Smooth muscle cell (in vitro differentiated cells): ENCODE measurements around the gene C12orf60. TPM values are rescaled to one million over a fixed set of nuclear protein-coding genes. Genes with fewer than 3 reads are reported as not detected.
A peak's percentile ranks its signal among the peaks of the same experiment; 100 is the strongest.

Experiments used
- DNase-seq: peaks from one replicate; lab custom pipeline; 2025; ENCODE audit not compliant: unreplicated experiment; lab: John Stamatoyannopoulos, UW
- H2AFZ ChIP-seq: fragments of 200-600 bp; sonication (generic); 2 replicates; pipeline ENCODE4 v1.6.0; 2016; ENCODE audit warnings: antibody characterized with exemption, low read depth, mild to moderate bottlenecking
- H3F3A ChIP-seq: fragments of 200-600 bp; sonication (generic); 2 replicates; pipeline ENCODE4 v1.6.0; 2017; ENCODE audit warnings: antibody characterized with exemption, low read depth
- H3K27ac ChIP-seq: fragments of 200-600 bp; sonication (generic); 2 replicates; pipeline ENCODE4 v1.5.1; 2016; ENCODE audit warnings: low read depth, mild to moderate bottlenecking
- H3K27me3 ChIP-seq: fragments of 200-600 bp; sonication (generic); 2 replicates; pipeline ENCODE4 v1.6.1; 2016; ENCODE audit warnings: low read depth, mild to moderate bottlenecking
- H3K36me3 ChIP-seq: fragments of 200-600 bp; sonication (generic); 2 replicates; pipeline ENCODE4 v1.5.1; 2016; ENCODE audit warnings: low read depth
- H3K4me1 ChIP-seq: fragments of 200-600 bp; sonication (generic); 2 replicates; pipeline ENCODE4 v1.5.1; 2016; ENCODE audit warnings: low read depth
- H3K4me2 ChIP-seq: fragments of 200-600 bp; sonication (generic); 2 replicates; pipeline ENCODE4 v1.6.0; 2016; ENCODE audit warnings: mild to moderate bottlenecking
- H3K4me3 ChIP-seq: fragments of 200-600 bp; sonication (generic); 2 replicates; pipeline ENCODE4 v1.5.1; 2016; ENCODE audit warnings: mild to moderate bottlenecking
- H3K79me2 ChIP-seq: fragments of 200-600 bp; sonication (generic); 2 replicates; pipeline ENCODE4 v1.6.0; 2016; ENCODE audit warnings: low read depth, mild to moderate bottlenecking
- H3K9ac ChIP-seq: fragments of 200-600 bp; sonication (generic); 2 replicates; pipeline ENCODE4 v1.6.0; 2016; ENCODE audit warnings: low read depth
- H3K9me3 ChIP-seq: fragments of 200-600 bp; sonication (generic); replicated peaks from 2 replicates; pipeline ENCODE4 v1.5.1; 2016; ENCODE audit warnings: low read depth
- H4K20me1 ChIP-seq: fragments of 200-600 bp; sonication (generic); 2 replicates; pipeline ENCODE4 v1.6.0; 2016; ENCODE audit warnings: low read depth
- WGBS: methylation state at CpG from one replicate; pipeline ENCODE4 v1.1.7; 2016; ENCODE audit warnings: low lambda C conversion rate; 5-methylcytosine and 5-hydroxymethylcytosine counted together
- polyA plus RNA-seq: library from polyadenylated mRNA; unstranded; fragments of >200 nt; fragmentation: Nextera tagmentation; extraction: Ambion mirVana; gene quantifications from 2 replicates; pipeline ENCODE4 v1.2.1, GENCODE V29; 2016
- total RNA-seq: library from RNA; depleted of rRNA; stranded (reverse); fragments of >200 nt; gene quantifications from 2 replicates; pipeline ENCODE4 v1.2.3, GENCODE V29; 2014
- TF ChIP-seq, protein P1 (sequence below): fragments of 200-600 bp; sonication (generic); IDR thresholded peaks from 2 replicates; pipeline ENCODE4 v1.5.1; 2017; ENCODE audit warnings: borderline replicate concordance, mild to moderate bottlenecking, antibody characterized with exemption; ENCODE audit not compliant: insufficient read depth, poor library complexity, severe bottlenecking

C12orf60 gene
- total and polyA plus RNA-seq, 2 experiments from 2014 or later = 0.63 to 1.3 TPM

DNA sequence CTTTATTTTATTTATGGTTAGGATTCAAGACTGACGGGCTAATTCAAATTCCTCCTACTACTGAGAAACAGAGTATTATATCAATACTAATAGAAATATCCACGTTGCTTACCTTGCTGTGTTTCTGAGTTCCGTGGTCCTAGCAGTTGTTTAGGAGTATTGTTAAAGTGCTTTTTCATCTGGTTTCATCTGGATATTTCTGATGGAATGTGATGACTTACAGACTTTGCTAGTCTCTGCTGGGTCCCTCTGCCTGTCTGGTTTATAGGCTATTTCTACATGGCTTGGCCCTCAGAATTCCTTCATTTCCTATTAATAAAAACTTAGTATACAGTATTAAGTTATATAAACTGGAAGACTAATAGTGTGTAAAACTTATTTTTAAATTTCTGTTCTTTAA is 10.5 kb downstream of the C12orf60 start, which contains the start of gene SMCO3:
TSS of gene SMCO3 (minus strand) at position 169 of the 400 bp plus-strand sequence. CDS start 7,502 bp downstream, outside the sequence.
- H3K79me2 ChIP-seq = peaks cover 2% of the 10 kb centered on the region
- H3F3A ChIP-seq = no peaks in the 10 kb centered on the region
- TF ChIP-seq, protein P1, sequence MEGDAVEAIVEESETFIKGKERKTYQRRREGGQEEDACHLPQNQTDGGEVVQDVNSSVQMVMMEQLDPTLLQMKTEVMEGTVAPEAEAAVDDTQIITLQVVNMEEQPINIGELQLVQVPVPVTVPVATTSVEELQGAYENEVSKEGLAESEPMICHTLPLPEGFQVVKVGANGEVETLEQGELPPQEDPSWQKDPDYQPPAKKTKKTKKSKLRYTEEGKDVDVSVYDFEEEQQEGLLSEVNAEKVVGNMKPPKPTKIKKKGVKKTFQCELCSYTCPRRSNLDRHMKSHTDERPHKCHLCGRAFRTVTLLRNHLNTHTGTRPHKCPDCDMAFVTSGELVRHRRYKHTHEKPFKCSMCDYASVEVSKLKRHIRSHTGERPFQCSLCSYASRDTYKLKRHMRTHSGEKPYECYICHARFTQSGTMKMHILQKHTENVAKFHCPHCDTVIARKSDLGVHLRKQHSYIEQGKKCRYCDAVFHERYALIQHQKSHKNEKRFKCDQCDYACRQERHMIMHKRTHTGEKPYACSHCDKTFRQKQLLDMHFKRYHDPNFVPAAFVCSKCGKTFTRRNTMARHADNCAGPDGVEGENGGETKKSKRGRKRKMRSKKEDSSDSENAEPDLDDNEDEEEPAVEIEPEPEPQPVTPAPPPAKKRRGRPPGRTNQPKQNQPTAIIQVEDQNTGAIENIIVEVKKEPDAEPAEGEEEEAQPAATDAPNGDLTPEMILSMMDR = no peak
- no peaks in the 10 kb centered on the region for H3K36me3 ChIP-seq
- no peak within 1 kb of the TSS for H3K9ac ChIP-seq
- H3K4me2 ChIP-seq = peak within 1 kb of the TSS; percentile 53
- WGBS = 79% methylated on average over 3 of the region's 3 CpGs
- peak within 1 kb of the TSS; percentile 23 for H3K4me3 ChIP-seq
- no peak within 1 kb of the TSS for H3K27ac ChIP-seq
- no peaks in the 10 kb centered on the region for H3K4me1 ChIP-seq
- H4K20me1 ChIP-seq = no peaks in the 10 kb centered on the region
- peak within 1 kb of the TSS; percentile 62 for H2AFZ ChIP-seq
- H3K27me3 ChIP-seq = no peaks in the 10 kb centered on the region
- DNase-seq = no peak
- H3K9me3 ChIP-seq = no peaks in the 10 kb centered on the region

DNA sequence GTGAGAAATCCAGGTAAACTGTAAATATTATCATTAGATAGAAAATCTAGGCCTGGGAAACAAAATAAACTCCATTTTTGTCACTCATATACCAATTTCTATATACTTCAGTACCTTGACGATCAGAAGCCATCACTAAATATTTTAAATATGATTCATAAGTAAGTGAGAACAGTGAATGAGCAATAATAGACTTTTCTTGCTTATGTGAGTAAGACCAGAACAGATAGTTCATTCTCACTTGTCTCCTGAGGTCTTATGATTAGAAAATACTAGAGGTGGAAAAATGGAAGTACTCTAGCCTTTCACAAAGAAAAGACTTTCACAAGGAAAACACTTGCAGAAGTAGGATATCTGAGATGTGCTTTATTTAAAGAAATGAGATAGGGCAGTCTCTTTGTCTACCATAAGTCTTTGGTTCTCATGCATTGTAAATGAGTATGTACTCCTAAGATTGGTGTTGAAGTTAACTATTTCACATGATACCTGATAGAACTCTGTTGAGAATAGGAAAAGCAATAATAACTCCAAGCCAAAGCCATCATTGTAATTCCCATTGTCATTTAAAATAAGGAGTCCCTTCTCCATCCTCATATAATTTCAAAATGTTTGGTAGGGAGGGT is 20.7 kb downstream of the C12orf60 start:
- H3K4me2 ChIP-seq = no peak overlapping the region
- peaks cover 7% of the 10 kb centered on the region for H3K79me2 ChIP-seq
- peak overlapping the region; percentile 92 for H3K27ac ChIP-seq
- H3K9me3 ChIP-seq = no peaks in the 10 kb centered on the region
- no peak for DNase-seq
- no peak overlapping the region for H3K4me3 ChIP-seq
- 48% methylated on average over 1 of the region's 1 CpG for WGBS
- H3F3A ChIP-seq = peaks cover 19% of the 10 kb centered on the region
- no peaks in the 10 kb centered on the region for H3K36me3 ChIP-seq
- TF ChIP-seq, protein P1 = no peak
- no peak overlapping the region for H2AFZ ChIP-seq
- H3K9ac ChIP-seq = peak overlapping the region; percentile 30
- peaks cover 14% of the 10 kb centered on the region for H3K4me1 ChIP-seq
- H3K27me3 ChIP-seq = no peaks in the 10 kb centered on the region
- H4K20me1 ChIP-seq = no peaks in the 10 kb centered on the region

DNA sequence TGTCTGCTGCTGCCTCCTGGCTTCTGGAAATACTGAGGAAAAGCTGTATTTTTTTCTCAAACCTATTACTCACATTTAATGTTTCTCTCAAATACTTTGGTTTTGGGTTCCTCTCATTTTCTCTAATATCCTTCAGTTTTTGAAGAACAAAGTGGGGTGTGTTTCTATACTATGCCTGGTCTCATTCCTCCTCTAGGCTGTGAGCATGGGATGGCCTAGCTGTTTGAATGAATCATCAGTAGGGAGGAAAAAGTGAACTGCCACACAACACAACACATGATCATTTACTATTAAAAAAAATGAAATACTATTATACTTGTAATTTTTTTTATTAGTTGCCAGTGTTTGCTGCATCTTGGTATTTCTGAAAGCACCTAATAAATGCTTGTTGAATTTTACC is 21.8 kb downstream of the C12orf60 start:
- Histone ChIP-seq H3K27ac (peak overlapping the region; percentile 92), H3F3A (peaks cover 19% of the 10 kb centered on the region), H2AFZ (peak overlapping the region; percentile 81), H4K20me1 (no peaks in the 10 kb centered on the region), H3K9me3 (no peaks in the 10 kb centered on the region), H3K9ac (peak overlapping the region; percentile 55), H3K36me3 (no peaks in the 10 kb centered on the region), H3K4me3 (no peak overlapping the region), H3K79me2 (peaks cover 7% of the 10 kb centered on the region), H3K27me3 (no peaks in the 10 kb centered on the region), H3K4me1 (peaks cover 14% of the 10 kb centered on the region), H3K4me2 (peak overlapping the region; percentile 35)
- DNase-seq = no peak
- TF ChIP-seq, protein P1 = no peak

DNA sequence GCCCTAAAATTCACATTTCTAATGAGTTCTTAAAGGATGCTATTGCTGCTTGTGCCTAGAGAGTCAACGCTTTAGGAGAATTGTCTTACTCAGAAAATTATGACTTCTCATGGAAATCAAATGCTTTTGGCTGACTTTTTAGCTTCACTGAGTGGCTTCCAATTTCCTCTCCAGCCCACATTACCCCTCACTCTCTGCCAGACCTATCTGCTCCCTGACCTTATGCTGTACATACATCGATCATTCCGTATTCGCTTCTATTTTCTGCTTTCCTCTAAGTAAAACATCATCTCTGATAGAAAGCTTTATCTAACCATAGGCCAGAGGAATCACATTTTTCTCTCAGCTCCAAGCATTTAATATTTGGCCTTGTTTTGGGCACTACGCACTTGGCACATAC is 23.0 kb downstream of the C12orf60 start:
- peak overlapping the region; percentile 55 for H3K9ac ChIP-seq
- no peaks in the 10 kb centered on the region for H4K20me1 ChIP-seq
- no peaks in the 10 kb centered on the region for H3K36me3 ChIP-seq
- no peaks in the 10 kb centered on the region for H3K9me3 ChIP-seq
- peak overlapping the region; percentile 92 for H3K27ac ChIP-seq
- H2AFZ ChIP-seq = peak overlapping the region; percentile 81
- peaks cover 19% of the 10 kb centered on the region for H3F3A ChIP-seq
- H3K79me2 ChIP-seq = peaks cover 3% of the 10 kb centered on the region
- H3K27me3 ChIP-seq = no peaks in the 10 kb centered on the region
- WGBS = 92% methylated on average over 5 of the region's 5 CpGs
- no peak for DNase-seq
- TF ChIP-seq, protein P1 = no peak
- peaks cover 14% of the 10 kb centered on the region for H3K4me1 ChIP-seq
- peak overlapping the region; percentile 35 for H3K4me2 ChIP-seq
- H3K4me3 ChIP-seq = no peak overlapping the region
